ENCODE measurements around the gene KLF15.

Gene KLF15

DNA sequence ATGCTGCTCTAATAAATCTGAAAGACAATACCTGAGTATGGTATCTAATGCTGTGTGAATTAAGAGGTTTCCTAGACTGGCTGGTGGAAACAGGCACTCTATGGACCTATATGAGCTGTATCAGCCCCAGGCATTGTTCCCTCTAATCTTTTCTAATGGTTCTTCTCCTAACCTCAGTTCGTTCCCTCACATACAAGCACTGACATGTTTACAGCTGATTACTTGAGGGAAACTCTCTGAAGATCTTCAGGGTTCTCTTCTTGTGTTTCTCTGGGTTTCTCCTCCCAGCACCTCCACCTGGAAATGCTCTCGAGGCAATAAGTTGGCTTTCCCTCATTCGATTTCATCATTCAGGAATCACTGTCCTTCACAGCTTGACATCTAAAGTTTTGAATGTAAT, 52.9 kb downstream of the KLF15 start:
- DNase-seq, result no peak

- no peak for DNase-seq
These were observed 53.9 kb downstream of the KLF15 start for GRCh38 chr3:126303272-126303671.

DNA sequence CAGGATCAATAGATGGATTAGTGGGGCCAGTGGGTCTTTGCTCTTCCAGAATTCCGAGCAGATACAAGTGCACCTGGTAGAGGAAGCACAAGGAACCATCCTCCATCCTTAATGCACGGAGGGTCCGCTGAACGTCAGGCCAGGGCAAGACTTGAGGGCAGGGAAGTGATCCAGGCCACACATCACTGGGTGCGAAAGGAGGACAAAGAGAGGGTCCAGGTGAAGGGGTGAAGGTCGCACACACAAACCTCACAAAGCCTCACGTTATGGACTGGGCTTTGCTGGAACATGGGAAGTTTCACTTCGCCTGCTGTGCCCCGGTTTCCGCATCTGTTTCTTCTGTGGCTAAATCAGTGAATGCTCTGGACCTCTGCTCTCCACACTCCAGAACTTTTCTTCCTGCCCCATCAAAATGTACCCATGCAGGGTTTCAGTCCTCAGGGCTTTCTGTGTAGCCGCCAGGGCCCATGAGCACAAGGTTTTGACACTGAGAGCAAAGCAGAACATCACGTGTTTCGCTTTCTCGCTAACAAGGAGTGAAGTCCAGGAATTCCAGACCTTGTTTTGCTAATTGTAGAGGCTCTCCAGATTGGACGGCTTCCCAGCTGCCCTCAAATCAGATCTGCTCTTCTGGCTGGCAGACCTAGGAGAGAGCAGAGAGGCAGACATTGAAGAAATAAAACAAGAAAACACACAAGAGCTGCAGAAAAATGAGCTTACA, 56.3 kb downstream of the KLF15 start:
- DNase-seq, result no peak

- DNase-seq, result no peak
These were observed 57.0 kb downstream of the KLF15 start for GRCh38 chr3:126300001-126300760.

DNA sequence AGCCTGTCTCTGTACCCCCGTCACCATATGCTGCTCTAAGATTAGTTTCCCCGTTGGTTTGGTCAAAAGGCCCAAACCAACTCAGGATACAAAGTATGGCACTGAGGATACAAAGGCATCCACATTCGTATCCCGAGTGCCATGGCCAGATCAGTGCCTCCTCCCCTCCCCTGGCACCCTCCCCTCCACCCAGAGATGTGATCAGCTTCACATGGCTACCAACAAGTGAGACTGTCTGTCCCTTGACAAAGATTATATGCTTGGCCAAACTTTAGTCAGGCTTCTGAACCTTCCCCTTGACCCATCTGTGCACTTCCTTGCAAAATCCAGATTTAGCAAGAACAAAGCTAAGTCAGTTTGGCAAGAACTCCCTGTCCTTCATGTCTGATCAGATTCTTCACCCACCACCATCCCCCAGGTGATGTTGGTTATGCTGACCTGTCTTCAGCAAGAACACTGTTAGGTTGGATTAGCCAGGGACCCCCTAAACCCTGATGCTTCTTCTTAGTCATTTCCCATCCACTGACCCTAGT, 61.7 kb downstream of the KLF15 start:
- DNase-seq, result no peak

DNA sequence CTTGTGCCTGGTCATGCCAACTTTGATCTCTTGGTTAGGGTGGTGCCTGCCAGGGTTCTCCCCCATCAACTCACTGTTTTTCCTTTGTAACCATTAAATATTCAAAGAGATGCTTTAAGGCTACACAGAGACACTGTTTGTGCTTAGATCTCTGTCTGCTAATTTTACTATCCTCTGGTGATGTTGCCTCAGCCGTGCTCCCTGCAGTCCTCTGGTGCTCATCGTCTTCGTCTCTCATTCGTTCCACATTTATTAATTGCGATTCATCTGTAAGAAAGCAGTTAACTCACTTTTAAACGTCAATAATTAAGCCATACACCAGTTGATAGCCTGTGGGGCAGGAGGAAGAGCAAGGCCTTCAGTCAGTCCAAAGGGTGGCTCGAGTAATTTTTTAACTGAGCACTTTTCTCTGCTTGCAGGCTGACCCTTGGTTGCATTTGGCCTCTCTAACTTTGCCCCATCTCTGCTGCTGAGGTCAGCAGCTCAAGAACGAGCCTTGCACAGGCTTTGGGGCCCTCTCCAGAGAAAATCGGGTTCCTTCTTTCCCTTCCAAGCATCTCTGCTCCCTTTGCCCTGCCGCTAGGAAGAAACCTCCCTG, 62.9 kb downstream of the KLF15 start:
- DNase-seq, result no peak

DNA sequence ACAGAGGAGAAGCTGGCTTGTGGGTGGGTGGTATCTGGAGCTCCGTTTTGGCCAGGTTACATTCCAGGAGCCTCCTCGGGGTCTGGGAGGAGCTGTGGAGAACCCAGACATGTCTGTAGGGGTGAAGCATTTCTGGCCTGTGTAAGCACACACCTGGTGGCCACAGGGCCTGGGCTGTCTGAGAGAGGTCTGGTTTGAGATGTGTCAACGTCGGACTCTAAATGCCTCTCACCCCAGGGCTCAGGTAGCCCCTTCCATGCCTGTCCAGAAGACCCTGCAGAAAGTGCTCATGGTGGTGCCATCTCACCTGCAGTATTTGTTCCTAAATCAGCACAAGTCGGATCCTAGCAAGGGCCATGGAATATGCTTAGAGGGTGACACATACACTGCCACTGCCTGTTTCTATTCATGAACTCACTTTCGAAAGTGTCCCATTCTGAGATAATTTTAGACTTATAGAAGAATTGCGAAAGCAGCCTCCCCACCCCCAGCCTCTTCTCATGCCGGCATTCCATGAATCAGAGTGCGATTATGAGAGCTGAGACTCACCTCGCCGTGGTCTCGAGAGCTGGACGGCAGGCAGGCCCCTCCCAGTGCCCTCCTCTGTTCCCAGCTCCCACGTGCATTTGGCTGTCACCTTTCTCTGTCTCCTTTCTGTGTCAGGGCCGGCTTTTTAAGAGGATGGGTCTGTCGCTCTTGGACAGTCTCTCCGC, 63.7 kb downstream of the KLF15 start:
- DNase-seq, result no peak

Data from hematopoietic multipotent progenitor cell treated with erythropoietin and hydrocortisone succinate and interleukin-3 and kit ligand, for 8 days (in vitro differentiated cells).